ENCODE measurements around the gene SLC9A2.
A peak's percentile ranks its signal among the peaks of the same experiment; 100 is the strongest.

Gene SLC9A2

DNA sequence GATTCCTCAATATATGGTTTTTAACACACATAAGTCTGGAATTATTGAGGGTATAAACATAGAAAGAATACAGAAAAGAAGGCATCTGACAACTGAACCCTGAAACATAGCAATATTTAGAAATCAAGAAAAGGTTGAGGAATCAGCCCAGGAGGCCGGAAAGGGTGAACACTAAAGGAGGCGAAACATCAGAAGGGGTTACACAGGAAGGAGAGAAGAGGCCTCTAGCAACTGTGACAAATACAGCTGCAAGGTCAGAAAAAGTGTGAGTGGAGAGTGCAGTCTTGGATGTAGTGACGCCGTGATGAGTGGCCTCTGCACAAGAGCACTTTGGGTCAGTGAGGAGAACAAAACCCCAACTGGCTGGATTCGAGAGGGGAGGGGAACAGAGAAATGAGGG is 70.7 kb downstream of the SLC9A2 start:
- no peak overlapping the region for H3K4me3 ChIP-seq
- no peak overlapping the region for H3K4me2 ChIP-seq
- H4K20me1 ChIP-seq = no peaks in the 10 kb centered on the region
- no peak for TF ChIP-seq Cebpa-rat (IDR thresholded peaks at IDR 0.05)
- H3K9me3 ChIP-seq = no peaks in the 10 kb centered on the region
- H3K36me3 ChIP-seq = no peaks in the 10 kb centered on the region
- peaks cover 9% of the 10 kb centered on the region for H3K4me1 ChIP-seq
- no peaks in the 10 kb centered on the region for H3K27me3 ChIP-seq
- H3K9ac ChIP-seq = no peak overlapping the region
- no peak overlapping the region for H3K27ac ChIP-seq

DNA sequence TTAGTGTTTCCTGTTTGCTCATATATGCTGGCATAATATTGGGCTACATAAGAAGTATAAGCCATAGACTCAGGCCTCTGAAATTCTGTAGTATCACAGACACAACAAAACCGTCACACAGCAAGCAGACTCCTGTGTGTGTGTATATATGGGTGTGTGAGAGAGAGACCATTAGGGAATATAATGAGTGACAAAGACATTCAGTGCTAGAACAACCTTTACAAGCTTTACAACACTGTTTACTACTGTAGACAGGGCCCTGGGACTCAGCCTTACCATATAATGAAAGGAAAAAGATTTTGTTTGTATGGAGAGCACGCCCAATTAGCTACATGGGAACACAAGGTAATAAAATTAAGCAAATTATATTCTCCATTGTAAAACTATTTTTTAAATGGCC is 77.1 kb downstream of the SLC9A2 start:
- H3K9me3 ChIP-seq = no peaks in the 10 kb centered on the region
- TF ChIP-seq Cebpa-rat (IDR thresholded peaks at IDR 0.05) = no peak
- H3K9ac ChIP-seq = no peak overlapping the region
- no peak overlapping the region for H3K27ac ChIP-seq
- no peaks in the 10 kb centered on the region for H3K36me3 ChIP-seq
- H3K27me3 ChIP-seq = no peaks in the 10 kb centered on the region
- no peaks in the 10 kb centered on the region for H4K20me1 ChIP-seq
- H3K4me3 ChIP-seq = no peak overlapping the region
- no peak overlapping the region for H3K4me2 ChIP-seq
- no peaks in the 10 kb centered on the region for H3K4me1 ChIP-seq

GRCh38 chr2:102698369-102699111 is 79.2 kb downstream of the SLC9A2 start:
- H3K9ac ChIP-seq = no peak overlapping the region
- no peak for TF ChIP-seq Cebpa-rat (IDR thresholded peaks at IDR 0.05)
- H3K4me1 ChIP-seq = no peaks in the 10 kb centered on the region
- H3K27me3 ChIP-seq = no peaks in the 10 kb centered on the region
- no peak overlapping the region for H3K27ac ChIP-seq
- no peak overlapping the region for H3K4me2 ChIP-seq
- H3K9me3 ChIP-seq = no peaks in the 10 kb centered on the region
- no peaks in the 10 kb centered on the region for H3K36me3 ChIP-seq
- no peaks in the 10 kb centered on the region for H4K20me1 ChIP-seq
- H3K4me3 ChIP-seq = no peak overlapping the region

GRCh38 chr2:102703305-102703704 is 84.0 kb downstream of the SLC9A2 start:
- H3K9ac ChIP-seq = no peak overlapping the region
- no peaks in the 10 kb centered on the region for H3K4me1 ChIP-seq
- H3K4me3 ChIP-seq = no peak overlapping the region
- TF ChIP-seq Cebpa-rat (IDR thresholded peaks at IDR 0.05) = no peak
- no peak overlapping the region for H3K4me2 ChIP-seq
- no peak overlapping the region for H3K27ac ChIP-seq
- H3K9me3 ChIP-seq = no peaks in the 10 kb centered on the region
- no peaks in the 10 kb centered on the region for H4K20me1 ChIP-seq
- no peaks in the 10 kb centered on the region for H3K36me3 ChIP-seq
- no peaks in the 10 kb centered on the region for H3K27me3 ChIP-seq

DNA sequence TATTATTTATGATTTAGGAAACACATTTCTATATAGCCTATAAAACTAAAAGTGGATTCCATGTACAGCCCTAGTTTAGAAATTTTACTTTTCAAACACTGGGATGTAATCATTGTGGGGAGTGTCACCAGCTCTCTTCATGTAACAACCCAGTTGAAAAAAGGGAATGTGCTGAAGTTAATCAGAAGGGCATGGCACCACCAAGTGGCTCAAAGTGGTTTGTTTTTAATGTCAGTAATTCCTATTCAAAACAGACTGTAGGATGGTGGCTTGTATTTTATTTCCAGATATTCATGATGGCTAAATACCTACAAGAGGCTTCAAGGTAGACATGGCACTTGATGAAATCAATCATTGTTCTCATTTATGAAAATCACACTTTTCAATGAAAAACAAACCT is 84.4 kb downstream of the SLC9A2 start:
- H3K4me1 ChIP-seq = no peaks in the 10 kb centered on the region
- H3K36me3 ChIP-seq = no peaks in the 10 kb centered on the region
- no peak overlapping the region for H3K9ac ChIP-seq
- no peak overlapping the region for H3K4me3 ChIP-seq
- H3K4me2 ChIP-seq = no peak overlapping the region
- H3K27ac ChIP-seq = no peak overlapping the region
- H3K9me3 ChIP-seq = no peaks in the 10 kb centered on the region
- H3K27me3 ChIP-seq = no peaks in the 10 kb centered on the region
- H4K20me1 ChIP-seq = no peaks in the 10 kb centered on the region
- TF ChIP-seq Cebpa-rat (IDR thresholded peaks at IDR 0.05) = no peak

- no peak for TF ChIP-seq Cebpa-rat (IDR thresholded peaks at IDR 0.05)
- H3K4me1 ChIP-seq = no peaks in the 10 kb centered on the region
These were observed 85.2 kb downstream of the SLC9A2 start for GRCh38 chr2:102704531-102704930.

DNA sequence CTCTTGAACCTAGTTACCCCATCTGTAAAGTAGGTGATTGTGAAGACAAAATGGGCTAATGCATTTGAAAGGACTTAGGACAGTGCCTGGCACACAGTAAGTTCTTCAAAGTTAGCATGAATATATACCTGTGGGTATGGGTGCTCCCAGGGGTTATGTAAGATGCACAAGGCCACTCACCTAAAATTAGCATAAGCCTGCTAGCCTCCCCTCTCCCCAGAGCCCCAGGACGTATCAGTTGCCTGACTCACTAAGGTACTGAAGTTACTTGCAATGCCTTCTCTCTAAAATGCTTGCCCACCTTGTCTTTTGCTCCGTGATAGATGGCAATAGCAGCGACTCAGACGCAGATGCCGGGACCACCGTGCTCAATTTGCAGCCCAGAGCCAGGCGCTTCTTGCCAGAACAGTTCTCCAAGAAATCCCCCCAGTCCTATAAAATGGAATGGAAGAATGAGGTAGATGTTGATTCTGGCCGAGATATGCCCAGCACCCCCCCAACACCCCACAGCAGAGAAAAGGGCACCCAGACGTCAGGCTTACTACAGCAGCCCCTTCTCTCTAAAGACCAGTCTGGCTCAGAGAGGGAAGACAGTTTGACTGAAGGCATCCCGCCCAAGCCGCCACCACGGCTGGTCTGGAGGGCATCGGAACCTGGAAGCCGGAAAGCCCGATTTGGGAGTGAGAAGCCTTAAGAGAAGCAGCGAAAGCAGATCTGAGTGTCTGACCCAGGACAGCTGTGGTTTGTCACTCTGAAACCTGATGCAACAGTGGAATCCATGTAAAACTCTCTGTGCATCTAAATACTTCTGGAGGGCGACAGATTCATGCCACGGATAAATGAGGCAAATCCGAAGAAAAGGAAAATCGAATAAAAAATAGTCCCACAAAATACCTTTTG is 88.7 kb downstream of the SLC9A2 start:
- no peaks in the 10 kb centered on the region for H3K4me1 ChIP-seq
- H3K36me3 ChIP-seq = no peaks in the 10 kb centered on the region
- no peaks in the 10 kb centered on the region for H3K27me3 ChIP-seq
- TF ChIP-seq Cebpa-rat (IDR thresholded peaks at IDR 0.05) = no peak
- H3K9me3 ChIP-seq = no peaks in the 10 kb centered on the region
- no peaks in the 10 kb centered on the region for H4K20me1 ChIP-seq
- no peak overlapping the region for H3K27ac ChIP-seq
- H3K4me2 ChIP-seq = no peak overlapping the region
- no peak overlapping the region for H3K9ac ChIP-seq
- no peak overlapping the region for H3K4me3 ChIP-seq

More at GRCh38 chr2:102704531-102704930, 85.2 kb downstream of the SLC9A2 start:
- H3K36me3 ChIP-seq = no peaks in the 10 kb centered on the region
- no peak overlapping the region for H3K4me2 ChIP-seq
- H3K27ac ChIP-seq = no peak overlapping the region
- no peaks in the 10 kb centered on the region for H4K20me1 ChIP-seq
- H3K27me3 ChIP-seq = no peaks in the 10 kb centered on the region
- no peak overlapping the region for H3K9ac ChIP-seq
- no peaks in the 10 kb centered on the region for H3K9me3 ChIP-seq
- no peak overlapping the region for H3K4me3 ChIP-seq

DNA sequence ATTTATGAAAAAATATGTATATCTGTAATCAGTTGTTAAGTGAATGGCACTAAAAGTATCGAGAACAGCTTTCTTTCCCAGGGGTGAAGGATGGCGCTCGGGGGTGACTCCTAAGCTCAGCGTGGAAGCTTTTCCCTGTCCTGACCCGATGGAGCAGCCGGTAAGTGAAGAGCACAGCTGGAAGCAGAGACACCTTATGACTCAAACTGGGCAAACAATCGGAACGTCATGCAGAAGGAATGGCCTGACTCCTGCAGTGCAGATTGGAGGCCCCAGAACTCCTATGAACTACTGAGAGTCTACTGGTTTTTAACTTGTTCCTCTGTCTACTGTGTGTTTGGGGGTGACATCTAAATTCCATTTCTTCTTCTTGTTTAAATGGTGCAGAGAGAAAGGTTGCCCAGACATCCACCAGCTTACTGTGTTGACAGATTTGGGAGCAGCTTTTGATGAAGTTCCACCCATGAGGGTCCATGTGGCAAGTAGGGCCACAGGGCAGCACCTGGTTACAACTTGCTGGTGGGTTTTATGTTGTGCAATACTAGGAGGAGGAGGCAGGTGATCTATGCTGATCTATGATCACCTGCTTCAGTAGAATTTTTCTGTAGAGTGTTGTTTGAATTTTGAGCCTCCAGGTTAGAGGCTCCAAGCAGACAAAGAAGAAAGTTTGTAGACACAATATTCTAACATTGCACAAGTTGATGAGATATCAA is 89.7 kb downstream of the SLC9A2 start:
- Histone ChIP-seq H3K36me3 (no peaks in the 10 kb centered on the region), H3K27me3 (no peaks in the 10 kb centered on the region), H3K4me1 (no peaks in the 10 kb centered on the region), H4K20me1 (no peaks in the 10 kb centered on the region), H3K4me3 (no peak overlapping the region), H3K9me3 (no peaks in the 10 kb centered on the region), H3K27ac (no peak overlapping the region), H3K9ac (no peak overlapping the region), H3K4me2 (no peak overlapping the region)
- TF ChIP-seq Cebpa-rat (IDR thresholded peaks at IDR 0.05) = no peak

GRCh38 chr2:102717308-102718018 is 98.1 kb downstream of the SLC9A2 start:
- peak overlapping the region; percentile 20 for H3K4me2 ChIP-seq
- H3K27me3 ChIP-seq = no peaks in the 10 kb centered on the region
- H3K36me3 ChIP-seq = peaks cover 62% of the 10 kb centered on the region
- H4K20me1 ChIP-seq = no peaks in the 10 kb centered on the region
- no peak overlapping the region for H3K9ac ChIP-seq
- H3K9me3 ChIP-seq = no peaks in the 10 kb centered on the region
- TF ChIP-seq Cebpa-rat (IDR thresholded peaks at IDR 0.05) = no peak
- H3K4me1 ChIP-seq = peaks cover 18% of the 10 kb centered on the region
- H3K4me3 ChIP-seq = no peak overlapping the region
- no peak overlapping the region for H3K27ac ChIP-seq

All from BLaER1 (cell line).